ENCODE measurements around the gene ETHE1.
"Not testable (repeated sequence)": the region's sequence is repeated elsewhere in the genome, so short reads cannot be mapped to it uniquely, and the experiment has no call there.

The ETHE1 gene

GRCh38 chr19:43522929-43523328, 4.1 kb downstream of the ETHE1 start:
- DNase-seq, result no peak

DNA sequence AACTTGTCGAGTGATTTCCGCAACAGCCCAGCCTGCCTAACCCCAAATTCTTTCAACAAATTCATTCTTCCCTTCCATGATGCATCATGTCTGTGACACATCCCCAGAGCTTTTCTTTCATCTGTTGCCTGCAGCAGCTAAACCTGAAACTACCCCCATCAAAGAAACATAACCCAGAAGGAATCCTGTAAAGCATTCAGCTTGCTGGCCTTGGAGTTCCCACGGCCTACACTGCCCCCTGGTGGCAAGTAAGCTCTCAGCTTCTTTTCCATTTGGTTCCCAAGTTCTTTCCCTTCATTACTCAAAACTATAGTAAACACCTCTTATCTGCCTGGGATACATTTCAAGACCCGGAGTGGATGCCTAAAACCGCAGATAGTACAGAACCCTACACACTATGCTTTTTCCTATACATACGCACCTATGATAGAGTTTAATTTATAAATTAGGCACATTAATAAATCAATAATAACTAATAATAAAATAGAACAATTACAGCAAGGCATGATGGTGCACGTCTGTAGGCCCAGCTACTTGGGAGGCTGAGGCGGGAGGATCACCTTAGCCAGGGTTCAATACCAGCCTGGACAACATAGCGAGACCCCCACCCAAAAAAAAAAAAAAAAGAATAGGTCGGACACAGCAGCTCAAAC, 7.4 kb downstream of the ETHE1 start:
- peak; percentile 83 for DNase-seq

DNA sequence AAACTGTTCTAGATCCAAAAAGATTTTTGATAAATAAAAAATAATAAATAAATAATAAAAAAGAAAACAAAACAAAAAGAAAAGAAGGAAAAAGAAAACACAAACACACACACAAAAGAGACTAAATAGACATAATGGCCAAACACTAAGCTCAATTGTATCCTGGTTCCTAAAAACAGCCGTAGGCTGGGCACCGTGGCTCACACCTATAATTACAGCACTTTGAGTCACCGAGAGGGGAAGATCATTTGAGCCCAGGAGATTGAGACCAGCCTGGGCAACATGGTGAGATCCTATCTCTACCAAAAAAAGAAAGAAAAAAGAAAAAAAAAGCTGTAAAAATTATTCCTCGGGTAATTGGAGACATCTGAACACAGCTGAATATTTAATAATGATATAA, 8.9 kb downstream of the ETHE1 start:
- DNase-seq, result no peak

- DNase-seq, result not testable (repeated sequence)
Observed at GRCh38 chr19:43512399-43512798, 14.6 kb downstream of the ETHE1 start.

DNA sequence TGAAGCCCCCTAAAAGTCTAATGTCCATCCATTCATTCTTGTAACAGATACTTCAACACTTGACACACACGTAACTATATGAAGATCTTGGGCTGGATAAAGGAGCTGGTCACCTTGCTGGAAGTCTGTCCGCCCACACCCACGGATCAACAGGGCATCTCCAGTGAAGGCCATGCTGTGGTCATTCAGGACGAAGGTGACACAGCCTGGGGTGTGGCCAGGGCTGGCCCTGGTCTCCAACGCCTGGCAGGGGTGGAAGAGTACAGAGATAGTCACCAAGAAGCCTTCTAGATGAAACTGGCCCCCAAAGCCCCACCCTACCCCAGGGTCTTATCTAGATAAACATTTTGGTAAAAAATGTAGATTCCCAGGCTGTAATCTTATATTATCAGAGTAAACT, 15.7 kb downstream of the ETHE1 start:
- no peak for DNase-seq

DNA sequence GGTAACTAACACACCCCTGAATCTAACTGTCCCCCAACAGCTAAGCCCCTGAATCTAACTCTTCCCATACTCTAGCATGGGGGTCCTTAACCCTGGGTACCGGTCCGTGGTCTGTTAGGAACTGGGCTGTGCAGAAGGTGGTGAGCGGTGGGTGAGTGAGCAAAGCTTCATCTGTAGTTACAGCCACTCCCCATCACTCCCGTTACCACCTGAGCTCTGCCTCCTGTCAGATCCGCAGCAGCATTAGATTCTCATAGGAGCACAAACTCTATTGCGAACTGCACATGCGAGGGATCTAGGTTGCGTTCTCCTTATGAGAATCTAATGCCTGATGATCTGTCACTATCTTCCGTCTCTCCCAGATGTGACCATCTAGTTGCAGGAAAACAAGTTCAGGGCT, 16.3 kb downstream of the ETHE1 start:
- DNase-seq, result no peak

GRCh38 chr19:43507880-43508279, 19.1 kb downstream of the ETHE1 start:
- DNase-seq, result no peak

GRCh38 chr19:43506629-43507028, 20.4 kb downstream of the ETHE1 start:
- DNase-seq, result no peak

DNA sequence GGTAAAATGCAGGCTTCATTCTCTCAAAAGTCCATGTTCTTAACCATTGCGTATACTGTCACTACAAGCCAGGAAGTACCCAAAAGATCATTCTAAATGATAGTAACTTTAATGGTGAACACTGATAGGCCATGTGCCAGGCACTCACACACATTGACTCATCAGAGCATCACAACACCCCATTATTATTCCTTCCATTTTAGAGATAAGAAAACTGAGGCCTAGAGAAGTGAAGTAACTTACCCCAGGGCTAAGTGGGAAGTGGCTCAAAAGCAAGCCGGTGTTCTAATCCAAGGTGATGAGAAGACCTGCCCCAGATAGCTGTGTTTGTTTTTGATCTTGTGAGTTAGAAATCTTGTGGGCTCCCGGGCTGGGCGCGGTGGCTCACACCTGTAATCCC, 21.1 kb downstream of the ETHE1 start:
- DNase-seq, result no peak

GRCh38 chr19:43505186-43505456, 21.9 kb downstream of the ETHE1 start:
- DNase-seq, result no peak

- peak; percentile 52 for DNase-seq
Observed at GRCh38 chr19:43504426-43505185, 22.4 kb downstream of the ETHE1 start, which contains the start of gene PHLDB3. TSS of gene PHLDB3 (minus strand) at chr19:43504746. CDS start at chr19:43504118, 628 bp downstream.

- peak; percentile 96 for DNase-seq
Observed at GRCh38 chr19:43503501-43504425, 23.2 kb downstream of the ETHE1 start.

- no peak for DNase-seq
Observed at GRCh38 chr19:43502419-43502976, 24.5 kb downstream of the ETHE1 start.

DNA sequence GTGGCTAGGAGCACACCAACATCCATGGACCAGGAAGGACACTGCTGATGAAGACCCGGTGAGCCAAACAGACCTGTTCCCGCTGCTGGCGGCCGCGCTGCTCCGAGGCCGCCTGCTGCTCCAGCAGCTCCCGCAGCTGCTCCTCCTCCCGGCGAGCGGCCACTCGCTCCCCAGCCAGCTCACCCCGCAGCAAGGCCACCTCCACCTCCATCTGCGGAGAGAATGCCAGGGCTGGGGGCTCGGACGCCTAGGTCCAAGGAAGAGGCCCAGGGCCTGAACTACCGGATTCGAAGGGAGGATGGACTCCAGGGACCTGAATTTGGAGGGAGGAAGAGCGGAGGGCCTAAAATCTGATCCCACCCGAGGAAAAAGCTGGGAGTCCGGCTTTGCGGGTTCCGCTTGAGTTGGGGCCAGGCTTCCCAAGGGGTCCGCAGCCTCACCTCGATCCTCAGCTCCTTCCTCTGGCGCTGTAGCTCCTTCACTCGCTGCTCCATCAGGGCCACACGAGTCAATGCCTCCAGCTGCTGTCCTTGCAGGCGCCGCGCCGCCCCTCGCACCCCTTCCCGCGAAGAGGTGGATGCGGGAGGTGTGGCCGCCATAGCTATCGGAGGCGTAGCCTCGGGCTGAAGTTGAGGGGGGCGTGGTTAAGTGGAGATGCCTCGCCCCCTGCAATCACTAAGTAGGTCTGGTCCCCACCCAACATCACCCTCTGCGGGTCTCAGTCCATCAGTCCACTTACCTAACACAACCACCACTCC, 25.2 kb downstream of the ETHE1 start:
- DNase-seq, result no peak

GRCh38 chr19:43499042-43499441, 28.0 kb downstream of the ETHE1 start:
- DNase-seq, result no peak

GRCh38 chr19:43498233-43498842, 28.7 kb downstream of the ETHE1 start:
- no peak for DNase-seq

- DNase-seq, result no peak
Observed at GRCh38 chr19:43496960-43497359, 30.0 kb downstream of the ETHE1 start.

DNA sequence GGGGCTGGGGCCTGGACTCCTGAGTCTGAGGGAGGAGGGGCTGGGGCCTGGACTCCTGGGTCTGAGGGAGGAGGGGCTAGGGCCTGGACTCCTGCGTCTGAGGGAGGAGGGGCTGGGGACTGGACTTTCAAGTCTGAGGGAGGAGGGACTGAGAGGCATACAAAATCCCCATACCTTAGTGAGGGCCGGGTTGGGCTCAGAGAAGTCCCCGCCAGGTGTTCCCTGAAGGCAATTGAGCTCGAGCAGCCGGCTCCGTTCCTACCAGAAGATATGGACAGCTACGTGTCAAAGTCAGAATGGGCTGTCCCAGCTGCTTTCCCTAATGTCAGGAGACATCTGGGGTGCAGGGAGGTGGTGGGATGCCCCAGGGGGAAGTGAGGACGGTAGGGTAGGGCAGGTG, 31.9 kb downstream of the ETHE1 start:
- no peak for DNase-seq

DNA sequence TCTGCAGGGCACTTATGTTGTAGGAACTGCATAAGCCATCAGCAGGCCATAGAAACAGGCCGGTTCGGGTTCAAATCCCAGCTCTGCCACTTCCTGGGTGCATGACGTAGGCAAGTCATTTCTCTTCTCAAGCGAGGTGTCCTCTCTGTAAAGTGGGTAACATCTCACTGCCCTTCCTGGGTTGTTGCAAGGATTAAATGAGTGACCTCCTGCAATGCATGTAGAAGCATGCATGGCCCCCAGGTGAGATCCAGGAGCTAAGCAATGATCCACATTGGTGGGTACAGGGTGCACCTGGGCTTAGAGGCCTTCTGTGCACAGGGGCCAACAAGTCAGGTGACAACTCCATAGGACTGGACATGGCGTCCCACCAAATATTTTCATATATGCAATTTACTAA, 36.2 kb downstream of the ETHE1 start:
- DNase-seq, result no peak

DNA sequence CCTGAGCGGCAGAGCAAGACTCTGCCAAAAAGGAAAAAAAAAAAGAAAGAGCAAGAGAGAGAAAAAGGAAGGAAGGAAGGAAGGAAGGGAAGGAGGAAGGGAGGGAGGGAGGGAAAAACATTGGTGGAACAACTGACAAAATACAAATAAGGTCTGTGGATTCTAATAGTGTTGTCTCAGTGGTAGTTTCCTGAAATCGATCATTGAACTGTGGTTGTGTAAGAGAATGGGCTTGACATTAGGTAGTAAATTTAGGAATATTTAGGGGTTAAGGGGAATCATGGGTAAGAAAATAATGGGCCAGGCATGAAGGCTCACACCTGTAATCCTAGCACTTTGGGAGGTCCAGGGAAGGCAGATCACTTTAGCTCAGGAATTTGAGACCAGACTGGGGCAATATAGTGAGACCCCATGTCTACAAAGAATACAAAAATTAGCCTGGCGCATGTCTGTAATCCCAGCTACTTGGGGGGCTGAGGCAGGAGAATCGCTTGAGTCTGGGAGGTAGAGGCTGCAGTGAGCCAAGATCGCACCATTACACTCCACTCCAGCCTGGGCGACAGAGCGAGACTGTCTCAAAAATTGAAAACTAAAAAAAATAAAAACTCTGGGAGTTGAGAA, 36.9 kb downstream of the ETHE1 start:
- no peak for DNase-seq

- no peak for DNase-seq
Observed at GRCh38 chr19:43489310-43489709, 37.7 kb downstream of the ETHE1 start.

DNA sequence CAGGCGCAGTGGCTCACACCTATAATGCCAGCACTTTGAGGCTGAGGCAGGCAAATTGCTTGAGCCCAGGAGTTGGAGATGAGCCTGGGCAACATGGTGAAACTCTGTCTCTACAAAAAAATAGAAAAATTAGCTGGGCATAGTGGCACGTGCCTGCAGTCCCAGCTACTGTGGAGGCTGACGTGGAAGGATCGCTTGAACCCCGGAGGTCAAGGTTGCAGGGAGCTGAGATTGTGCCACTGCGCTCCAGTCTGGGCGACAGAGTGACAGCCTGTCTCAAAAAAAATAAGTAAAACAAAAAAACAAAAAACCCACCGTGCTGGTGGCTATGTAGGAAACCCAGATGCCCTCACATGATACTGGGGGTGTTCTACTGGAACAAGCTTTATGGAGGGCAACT, 38.8 kb downstream of the ETHE1 start:
- no peak for DNase-seq

Data from stimulated activated CD4-positive, alpha-beta T cell treated with anti-CD3 and anti-CD28 coated beads, Interleukin-1b, Interleukin-23, amount 100 ng/mL, for 48 hours (primary cell).